MV-4-11 (cell line): Measurements from ENCODE around the gene LRRC63.
"Not testable (repeated sequence)": the region's sequence is repeated elsewhere in the genome, so short reads cannot be mapped to it uniquely, and the experiment has no call there.

Source experiments
- DNase-seq: peaks from one replicate; lab custom pipeline; 2025; lab: John Stamatoyannopoulos, UW

LRRC63 gene

GRCh38 chr13:46211483-46212351, at the start of gene LRRC63:
TSS of gene LRRC63 (plus strand) at chr13:46211928. CDS start at chr13:46213035, 1,107 bp downstream.
- peak; percentile 73 for DNase-seq

DNA sequence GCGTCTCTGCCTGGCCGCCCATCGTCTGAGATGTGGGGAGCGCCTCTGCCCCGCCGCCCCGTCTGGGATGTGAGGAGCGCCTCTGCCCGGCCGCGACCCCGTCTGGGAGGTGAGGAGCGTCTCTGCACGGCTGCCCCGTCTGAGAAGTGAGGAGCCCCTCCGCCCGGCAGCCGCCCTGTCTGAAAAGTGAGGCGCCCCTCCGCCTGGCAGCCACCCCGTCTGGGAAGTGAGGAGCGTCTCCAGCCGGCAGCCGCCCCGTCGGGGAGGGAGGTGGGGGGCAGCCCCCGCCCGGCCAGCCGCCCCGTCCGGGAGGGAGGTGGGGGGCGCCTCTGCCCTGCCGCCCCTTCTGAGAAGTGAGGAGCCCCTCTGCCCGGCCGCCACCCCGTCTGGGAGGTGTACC, 49.0 kb upstream of the LRRC63 start:
- not testable (repeated sequence) for DNase-seq

DNA sequence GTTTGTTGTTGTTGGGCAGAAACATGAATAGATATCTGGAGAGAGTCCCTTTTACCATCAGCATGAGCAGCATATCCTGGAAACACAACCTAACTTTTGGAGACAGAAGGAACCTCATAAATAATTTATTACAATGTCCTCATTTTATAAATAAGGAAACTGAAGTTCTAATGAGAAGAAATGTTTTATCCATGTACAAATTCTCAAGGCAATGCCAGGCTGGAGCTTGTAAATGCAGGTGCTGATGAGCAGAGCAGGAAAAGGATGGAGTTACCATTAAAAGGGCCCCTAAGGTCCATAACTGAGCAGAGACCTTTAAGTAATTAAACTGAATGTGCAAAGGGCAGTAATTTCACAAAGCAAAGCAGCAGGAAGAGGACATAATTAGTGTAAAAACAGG, 47.1 kb upstream of the LRRC63 start:
- no peak for DNase-seq

DNA sequence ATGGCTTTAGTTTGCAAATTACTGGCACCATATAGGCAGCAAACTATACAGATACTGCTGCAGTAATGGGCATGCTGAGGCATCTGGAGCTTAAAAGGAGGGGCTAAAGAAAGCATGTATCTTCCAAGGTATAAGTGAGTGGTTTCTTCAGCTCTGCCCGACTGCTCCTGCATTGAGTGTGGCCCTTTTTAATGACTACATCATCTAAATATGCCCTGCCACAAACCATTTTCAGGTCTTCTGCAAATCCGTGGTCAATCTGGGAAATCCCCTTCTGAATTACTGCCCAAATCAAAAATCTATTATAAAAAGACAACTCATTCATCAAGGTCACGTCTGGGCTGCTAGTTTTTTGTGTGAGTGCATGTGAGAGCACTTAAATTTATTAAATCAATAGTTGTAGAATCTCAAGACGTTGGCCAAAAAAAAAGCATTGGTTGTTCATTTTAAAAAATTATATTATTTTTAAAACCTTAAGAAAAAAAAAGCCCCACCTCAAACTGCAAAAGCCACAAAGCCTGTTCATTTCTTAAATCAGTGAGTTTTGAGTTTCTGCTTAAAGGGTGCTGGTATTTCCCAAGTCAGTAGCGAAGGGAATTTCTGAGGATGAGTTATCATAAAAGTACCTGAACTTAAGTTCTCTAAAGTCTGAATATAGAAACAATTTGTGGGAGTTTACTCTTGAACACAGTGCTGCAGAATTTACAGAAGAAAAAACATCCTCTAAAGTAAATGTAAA, 46.1 kb upstream of the LRRC63 start:
- DNase-seq, result no peak

GRCh38 chr13:46166224-46166584, 45.5 kb upstream of the LRRC63 start:
- no peak for DNase-seq

- DNase-seq, result no peak
These were observed 44.6 kb upstream of the LRRC63 start for GRCh38 chr13:46166947-46167610.

GRCh38 chr13:46168341-46168740, 43.4 kb upstream of the LRRC63 start:
- DNase-seq, result peak; percentile 87

DNA sequence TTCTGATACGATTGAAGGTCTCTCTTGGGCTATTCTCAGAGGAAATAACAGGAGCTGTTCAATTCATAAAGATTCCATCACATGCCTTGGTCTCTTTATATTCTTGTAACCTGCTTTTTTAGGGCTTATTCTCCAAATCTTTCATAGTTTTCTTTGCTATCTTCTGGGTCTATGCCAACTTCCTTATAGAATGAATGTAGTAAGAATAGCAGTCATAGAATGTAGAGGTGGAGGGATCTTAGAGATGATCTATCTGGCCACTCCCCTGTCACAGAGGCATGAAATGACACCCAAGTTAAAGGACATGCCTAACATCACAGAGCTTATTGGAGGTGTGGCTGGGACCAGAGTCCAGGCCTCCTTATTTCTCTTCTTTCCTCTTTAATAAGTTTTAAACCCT, 42.9 kb upstream of the LRRC63 start:
- DNase-seq, result peak; percentile 58

DNA sequence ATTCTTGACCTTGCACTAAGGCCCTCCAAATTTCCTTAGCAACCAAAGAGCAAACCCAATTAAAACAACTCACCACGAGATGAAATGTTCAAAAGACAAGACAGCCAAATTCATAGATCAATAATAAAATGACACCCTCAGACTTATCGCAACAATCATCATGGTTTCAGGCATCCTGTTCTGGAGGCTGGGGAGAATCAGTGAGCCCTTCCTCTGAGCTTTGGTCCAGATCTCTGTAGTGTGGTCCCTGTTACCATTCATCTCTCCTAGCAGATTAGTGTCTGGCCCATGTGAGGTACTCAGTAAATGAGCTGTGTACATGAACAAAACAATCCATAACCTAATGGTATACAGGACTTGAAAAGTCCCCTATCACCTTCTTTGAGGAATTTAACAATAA, 42.0 kb upstream of the LRRC63 start:
- DNase-seq, result no peak

DNA sequence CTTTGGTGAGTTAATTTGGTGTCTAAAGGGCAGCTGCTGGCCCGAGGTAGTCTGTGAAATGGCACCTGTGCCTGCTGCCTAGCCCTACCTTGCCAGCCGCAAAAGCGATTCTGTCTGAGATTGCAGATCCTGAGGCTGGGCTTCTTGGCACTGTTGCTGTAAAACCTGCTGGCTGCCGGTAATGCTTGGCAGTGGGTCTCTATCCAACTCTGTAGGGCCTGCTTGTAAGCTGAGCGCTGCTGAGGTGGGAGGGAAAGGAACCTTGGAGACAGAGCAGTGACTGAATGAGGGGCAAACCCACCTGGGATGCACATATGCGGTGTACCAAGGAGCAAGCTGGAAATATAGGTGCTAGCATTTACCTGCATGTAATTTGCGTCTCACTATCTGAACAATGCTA, 41.5 kb upstream of the LRRC63 start:
- DNase-seq, result no peak

DNA sequence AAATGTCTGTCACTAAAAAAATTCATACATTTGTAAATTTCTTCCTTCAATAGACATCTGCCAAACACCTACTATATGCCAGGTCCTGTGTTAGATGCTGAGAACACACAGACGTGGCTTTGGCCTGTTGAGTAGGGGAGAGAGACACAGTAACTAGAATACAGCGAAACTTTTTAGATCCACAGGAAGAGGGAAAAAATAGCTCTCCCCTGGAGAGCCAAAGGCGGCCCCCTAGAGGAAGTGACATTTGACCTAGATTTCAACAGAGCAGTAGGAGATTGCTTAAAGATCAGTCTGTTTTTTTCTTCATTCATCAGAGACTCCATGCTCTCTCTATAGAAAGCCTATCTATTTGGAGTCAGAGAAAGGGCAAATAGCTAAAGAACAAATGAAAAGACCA, 41.0 kb upstream of the LRRC63 start:
- DNase-seq, result peak; percentile 92

GRCh38 chr13:46171217-46171616, 40.5 kb upstream of the LRRC63 start:
- peak; percentile 88 for DNase-seq

DNA sequence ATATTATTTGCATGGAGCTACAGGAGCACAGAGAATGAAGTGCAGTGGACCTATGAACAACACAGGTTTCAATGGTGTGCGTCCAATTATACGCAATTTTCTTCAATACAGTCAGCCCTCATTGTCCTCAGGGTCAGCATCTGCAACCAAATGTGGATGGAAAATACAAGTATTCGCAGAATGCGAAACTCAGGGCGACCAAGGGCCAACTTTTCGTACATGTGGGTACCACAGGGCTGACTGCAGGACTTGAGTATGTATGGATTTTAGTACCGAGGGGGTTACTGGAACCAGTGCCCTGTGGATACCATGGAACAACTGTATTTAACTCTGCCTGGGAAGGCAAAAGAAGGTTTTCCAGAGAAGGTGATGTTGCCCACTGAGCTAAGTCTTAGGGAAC, 40.0 kb upstream of the LRRC63 start:
- no peak for DNase-seq

DNA sequence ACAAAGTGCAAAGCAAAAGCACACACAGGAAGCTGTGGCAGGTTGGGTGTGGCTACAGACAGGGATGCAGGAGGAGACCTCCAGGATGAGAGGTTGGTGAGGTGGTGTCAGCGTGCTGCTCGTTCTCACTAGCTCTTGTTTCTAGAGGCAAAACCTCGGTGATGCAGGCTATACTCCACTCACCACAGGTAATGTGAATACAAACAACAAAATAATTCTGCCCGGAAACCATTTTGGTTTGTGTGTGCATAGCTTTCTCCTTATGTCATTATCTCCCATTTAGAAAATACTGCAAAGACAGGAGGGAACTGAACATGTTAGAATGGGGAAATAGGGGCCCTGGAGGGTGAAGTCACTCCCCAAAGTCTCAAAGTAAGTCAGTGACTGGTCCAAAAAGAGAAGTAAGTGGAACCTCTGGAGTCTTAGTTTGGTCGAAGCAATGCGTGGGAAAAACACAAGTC, 39.2 kb upstream of the LRRC63 start:
- DNase-seq, result peak; percentile 95

DNA sequence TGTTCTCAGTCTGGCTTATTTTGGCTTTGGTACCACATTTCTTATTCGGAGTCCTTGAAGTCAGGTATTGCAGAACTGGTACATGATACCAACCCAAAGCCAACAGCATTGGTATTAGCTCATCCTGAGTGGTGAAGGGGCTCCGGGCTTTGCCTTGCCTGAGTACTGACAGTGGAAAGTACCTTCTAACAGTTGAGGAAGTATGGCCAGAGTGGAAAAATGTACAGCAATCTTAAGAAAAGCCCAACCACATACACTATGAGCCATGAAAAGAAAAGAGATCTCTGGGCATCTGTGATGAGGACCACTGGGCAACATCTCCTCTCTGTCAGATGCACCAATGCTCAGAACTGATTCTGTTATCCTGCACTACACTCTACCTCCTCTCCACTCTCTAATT, 38.1 kb upstream of the LRRC63 start:
- peak; percentile 63 for DNase-seq

GRCh38 chr13:46176756-46177155, 35.0 kb upstream of the LRRC63 start:
- peak; percentile 99 for DNase-seq

DNA sequence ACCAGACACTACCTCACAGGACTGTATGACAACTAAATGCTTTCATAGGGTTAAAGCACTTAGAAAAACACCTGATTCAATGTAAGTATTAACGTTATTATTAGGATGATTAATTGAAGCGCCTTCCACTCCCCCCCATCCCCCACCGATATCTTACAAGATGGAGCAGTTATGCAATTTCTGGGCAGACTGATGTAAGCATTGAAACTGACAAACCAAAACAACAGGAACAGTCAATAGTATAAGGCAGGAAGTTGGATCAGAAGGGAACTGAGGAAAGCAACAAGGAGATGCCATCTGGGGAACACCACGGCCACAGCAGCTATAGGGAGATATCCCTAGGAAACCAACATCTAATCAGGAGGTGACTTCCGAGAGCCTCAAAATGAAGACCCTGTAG, 33.6 kb upstream of the LRRC63 start:
- DNase-seq, result peak; percentile 87

- DNase-seq, result no peak
These were observed 32.9 kb upstream of the LRRC63 start for GRCh38 chr13:46178821-46179220.

- DNase-seq, result peak; percentile 82
These were observed 32.2 kb upstream of the LRRC63 start for GRCh38 chr13:46179491-46179908.

DNA sequence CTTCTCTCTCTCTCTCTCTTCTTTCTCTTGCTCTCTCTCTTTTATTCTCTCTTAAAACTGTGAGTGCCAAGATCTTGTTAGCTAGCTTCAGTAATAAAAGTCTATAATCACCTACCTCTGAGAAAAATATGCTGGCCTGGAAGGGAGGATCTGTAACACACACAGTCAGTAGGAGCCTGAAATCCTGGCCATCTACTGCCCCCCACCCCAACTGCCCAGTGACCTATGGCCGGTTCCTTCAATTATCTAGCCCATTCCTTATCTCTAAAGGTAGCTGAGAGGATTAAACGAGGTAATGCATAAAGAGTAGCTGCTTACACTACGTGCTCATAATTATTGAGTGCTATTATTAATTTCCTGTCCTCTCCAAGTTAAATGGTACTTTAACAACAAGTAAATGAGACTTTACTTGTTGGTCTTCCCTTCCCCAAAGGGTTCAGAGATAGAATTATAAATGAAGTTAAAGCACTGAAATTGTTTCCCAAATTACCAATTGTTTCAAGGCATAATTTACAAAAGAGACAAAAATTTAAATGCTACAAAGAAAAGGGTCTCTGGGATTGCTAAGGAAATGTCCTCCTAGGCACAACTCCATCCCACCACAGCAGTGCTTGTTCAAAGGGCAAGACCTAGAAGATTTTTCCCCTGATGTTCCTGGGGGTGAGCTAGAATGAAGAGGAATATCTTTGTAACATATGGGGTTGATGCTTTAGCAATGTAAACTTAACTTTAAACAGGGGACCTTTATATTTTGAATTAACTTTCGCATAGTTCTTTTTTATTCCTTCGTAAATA, 31.6 kb upstream of the LRRC63 start:
- peak; percentile 43 for DNase-seq

GRCh38 chr13:46181377-46181839, 30.3 kb upstream of the LRRC63 start:
- DNase-seq, result no peak
